H1 (cell line): Measurements from ENCODE around the gene OXSM. TPM values are rescaled to one million over a fixed set of nuclear protein-coding genes. Genes with fewer than 3 reads are reported as not detected.

Experiments
- polyA plus RNA-seq, 7 experiments: library from polyadenylated mRNA; depleted of rRNA in 3 of 7; stranded (reverse) in 5 of 7; unstranded in 2 of 7; fragments of >200 nt in 5 of 7; fragments of 200-250 nt in 2 of 7; gene quantifications; 1 replicate in 5 of 7; 2 replicates in 1 of 7; 4 replicates in 1 of 7; pipeline versions ENCODE4 v1.2.1 to v1.2.3, GENCODE V29; 2011 to 2013; ENCODE audit warnings: missing spikeins in 2 of 7, mixed read lengths in 2 of 7
- total RNA-seq: library from RNA; stranded (reverse); fragmentation: NEBNext Ultra II Directional; extraction: Animal tissue kit (Norgen Biotek cat#: 25700); gene quantifications from 2 replicates; pipeline ENCODE4 v1.2.1, GENCODE V29; 2021
- TF ChIP-seq, protein P1 (sequence below): fragments of 300-600 bp; sonication (generic); IDR thresholded peaks from 2 replicates; pipeline ENCODE4 v1.7.1; 2012; ENCODE audit warnings: low read length, moderate library complexity, mild to moderate bottlenecking, inconsistent platforms; ENCODE audit not compliant: insufficient replicate concordance
- TF ChIP-seq, protein P2 (sequence below): IDR thresholded peaks from 2 replicates; pipeline ENCODE4 v1.6.1; 2011; ENCODE audit warnings: low read depth, mild to moderate bottlenecking, low read length; ENCODE audit not compliant: insufficient read depth
- TF ChIP-seq, protein P3 (sequence below): IDR thresholded peaks from 2 replicates; pipeline ENCODE4 v1.6.1; 2012; ENCODE audit warnings: low read length, inconsistent platforms

OXSM gene
- total and polyA plus RNA-seq, 2 of the 8 experiments (the other 6 are each of a cell fraction or from before 2014, with no cell fraction given) = 1.3 to 2.2 TPM

- TF ChIP-seq, protein P1, sequence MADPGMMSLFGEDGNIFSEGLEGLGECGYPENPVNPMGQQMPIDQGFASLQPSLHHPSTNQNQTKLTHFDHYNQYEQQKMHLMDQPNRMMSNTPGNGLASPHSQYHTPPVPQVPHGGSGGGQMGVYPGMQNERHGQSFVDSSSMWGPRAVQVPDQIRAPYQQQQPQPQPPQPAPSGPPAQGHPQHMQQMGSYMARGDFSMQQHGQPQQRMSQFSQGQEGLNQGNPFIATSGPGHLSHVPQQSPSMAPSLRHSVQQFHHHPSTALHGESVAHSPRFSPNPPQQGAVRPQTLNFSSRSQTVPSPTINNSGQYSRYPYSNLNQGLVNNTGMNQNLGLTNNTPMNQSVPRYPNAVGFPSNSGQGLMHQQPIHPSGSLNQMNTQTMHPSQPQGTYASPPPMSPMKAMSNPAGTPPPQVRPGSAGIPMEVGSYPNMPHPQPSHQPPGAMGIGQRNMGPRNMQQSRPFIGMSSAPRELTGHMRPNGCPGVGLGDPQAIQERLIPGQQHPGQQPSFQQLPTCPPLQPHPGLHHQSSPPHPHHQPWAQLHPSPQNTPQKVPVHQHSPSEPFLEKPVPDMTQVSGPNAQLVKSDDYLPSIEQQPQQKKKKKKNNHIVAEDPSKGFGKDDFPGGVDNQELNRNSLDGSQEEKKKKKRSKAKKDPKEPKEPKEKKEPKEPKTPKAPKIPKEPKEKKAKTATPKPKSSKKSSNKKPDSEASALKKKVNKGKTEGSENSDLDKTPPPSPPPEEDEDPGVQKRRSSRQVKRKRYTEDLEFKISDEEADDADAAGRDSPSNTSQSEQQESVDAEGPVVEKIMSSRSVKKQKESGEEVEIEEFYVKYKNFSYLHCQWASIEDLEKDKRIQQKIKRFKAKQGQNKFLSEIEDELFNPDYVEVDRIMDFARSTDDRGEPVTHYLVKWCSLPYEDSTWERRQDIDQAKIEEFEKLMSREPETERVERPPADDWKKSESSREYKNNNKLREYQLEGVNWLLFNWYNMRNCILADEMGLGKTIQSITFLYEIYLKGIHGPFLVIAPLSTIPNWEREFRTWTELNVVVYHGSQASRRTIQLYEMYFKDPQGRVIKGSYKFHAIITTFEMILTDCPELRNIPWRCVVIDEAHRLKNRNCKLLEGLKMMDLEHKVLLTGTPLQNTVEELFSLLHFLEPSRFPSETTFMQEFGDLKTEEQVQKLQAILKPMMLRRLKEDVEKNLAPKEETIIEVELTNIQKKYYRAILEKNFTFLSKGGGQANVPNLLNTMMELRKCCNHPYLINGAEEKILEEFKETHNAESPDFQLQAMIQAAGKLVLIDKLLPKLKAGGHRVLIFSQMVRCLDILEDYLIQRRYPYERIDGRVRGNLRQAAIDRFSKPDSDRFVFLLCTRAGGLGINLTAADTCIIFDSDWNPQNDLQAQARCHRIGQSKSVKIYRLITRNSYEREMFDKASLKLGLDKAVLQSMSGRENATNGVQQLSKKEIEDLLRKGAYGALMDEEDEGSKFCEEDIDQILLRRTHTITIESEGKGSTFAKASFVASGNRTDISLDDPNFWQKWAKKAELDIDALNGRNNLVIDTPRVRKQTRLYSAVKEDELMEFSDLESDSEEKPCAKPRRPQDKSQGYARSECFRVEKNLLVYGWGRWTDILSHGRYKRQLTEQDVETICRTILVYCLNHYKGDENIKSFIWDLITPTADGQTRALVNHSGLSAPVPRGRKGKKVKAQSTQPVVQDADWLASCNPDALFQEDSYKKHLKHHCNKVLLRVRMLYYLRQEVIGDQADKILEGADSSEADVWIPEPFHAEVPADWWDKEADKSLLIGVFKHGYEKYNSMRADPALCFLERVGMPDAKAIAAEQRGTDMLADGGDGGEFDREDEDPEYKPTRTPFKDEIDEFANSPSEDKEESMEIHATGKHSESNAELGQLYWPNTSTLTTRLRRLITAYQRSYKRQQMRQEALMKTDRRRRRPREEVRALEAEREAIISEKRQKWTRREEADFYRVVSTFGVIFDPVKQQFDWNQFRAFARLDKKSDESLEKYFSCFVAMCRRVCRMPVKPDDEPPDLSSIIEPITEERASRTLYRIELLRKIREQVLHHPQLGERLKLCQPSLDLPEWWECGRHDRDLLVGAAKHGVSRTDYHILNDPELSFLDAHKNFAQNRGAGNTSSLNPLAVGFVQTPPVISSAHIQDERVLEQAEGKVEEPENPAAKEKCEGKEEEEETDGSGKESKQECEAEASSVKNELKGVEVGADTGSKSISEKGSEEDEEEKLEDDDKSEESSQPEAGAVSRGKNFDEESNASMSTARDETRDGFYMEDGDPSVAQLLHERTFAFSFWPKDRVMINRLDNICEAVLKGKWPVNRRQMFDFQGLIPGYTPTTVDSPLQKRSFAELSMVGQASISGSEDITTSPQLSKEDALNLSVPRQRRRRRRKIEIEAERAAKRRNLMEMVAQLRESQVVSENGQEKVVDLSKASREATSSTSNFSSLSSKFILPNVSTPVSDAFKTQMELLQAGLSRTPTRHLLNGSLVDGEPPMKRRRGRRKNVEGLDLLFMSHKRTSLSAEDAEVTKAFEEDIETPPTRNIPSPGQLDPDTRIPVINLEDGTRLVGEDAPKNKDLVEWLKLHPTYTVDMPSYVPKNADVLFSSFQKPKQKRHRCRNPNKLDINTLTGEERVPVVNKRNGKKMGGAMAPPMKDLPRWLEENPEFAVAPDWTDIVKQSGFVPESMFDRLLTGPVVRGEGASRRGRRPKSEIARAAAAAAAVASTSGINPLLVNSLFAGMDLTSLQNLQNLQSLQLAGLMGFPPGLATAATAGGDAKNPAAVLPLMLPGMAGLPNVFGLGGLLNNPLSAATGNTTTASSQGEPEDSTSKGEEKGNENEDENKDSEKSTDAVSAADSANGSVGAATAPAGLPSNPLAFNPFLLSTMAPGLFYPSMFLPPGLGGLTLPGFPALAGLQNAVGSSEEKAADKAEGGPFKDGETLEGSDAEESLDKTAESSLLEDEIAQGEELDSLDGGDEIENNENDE = no peak
- TF ChIP-seq, protein P2, sequence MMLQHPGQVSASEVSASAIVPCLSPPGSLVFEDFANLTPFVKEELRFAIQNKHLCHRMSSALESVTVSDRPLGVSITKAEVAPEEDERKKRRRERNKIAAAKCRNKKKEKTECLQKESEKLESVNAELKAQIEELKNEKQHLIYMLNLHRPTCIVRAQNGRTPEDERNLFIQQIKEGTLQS = no peak
- TF ChIP-seq, protein P3, sequence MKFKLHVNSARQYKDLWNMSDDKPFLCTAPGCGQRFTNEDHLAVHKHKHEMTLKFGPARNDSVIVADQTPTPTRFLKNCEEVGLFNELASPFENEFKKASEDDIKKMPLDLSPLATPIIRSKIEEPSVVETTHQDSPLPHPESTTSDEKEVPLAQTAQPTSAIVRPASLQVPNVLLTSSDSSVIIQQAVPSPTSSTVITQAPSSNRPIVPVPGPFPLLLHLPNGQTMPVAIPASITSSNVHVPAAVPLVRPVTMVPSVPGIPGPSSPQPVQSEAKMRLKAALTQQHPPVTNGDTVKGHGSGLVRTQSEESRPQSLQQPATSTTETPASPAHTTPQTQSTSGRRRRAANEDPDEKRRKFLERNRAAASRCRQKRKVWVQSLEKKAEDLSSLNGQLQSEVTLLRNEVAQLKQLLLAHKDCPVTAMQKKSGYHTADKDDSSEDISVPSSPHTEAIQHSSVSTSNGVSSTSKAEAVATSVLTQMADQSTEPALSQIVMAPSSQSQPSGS = no peak
Measured at GRCh38 chr3:25751048-25751447, 38.8 kb upstream of the OXSM start (continued).
